ENCODE data around the gene STEEP1. TPM values are rescaled to one million over a fixed set of nuclear protein-coding genes. Genes with fewer than 3 reads are reported as not detected.
A peak's percentile ranks its signal among the peaks of the same experiment; 100 is the strongest.

Gene STEEP1
- total and polyA plus RNA-seq, 2 of the 13 experiments (the other 11 are each of a cell fraction or from before 2014, with no cell fraction given), result 7.7 to 23.1 TPM

- TF ChIP-seq PBX3 (CRISPR knock-in tag; IDR thresholded peaks at IDR 0.05; ENCODE audit: borderline replicate concordance) (no peak), SAP130 (CRISPR knock-in tag; IDR thresholded peaks at IDR 0.05; ENCODE audit: low read depth) (0 out of 2 replicates have a peak, but pooled peaks have one; percentile 17), AKNA (CRISPR knock-in tag; IDR thresholded peaks at IDR 0.05; ENCODE audit: borderline replicate concordance) (no peak), ZHX1 (CRISPR knock-in tag; IDR thresholded peaks at IDR 0.05; ENCODE audit: low read depth) (no peak), SRSF1 (optimal IDR thresholded peaks at IDR 0.05; ENCODE audit: low read depth, low read length) (no peak), CTCF (CRISPR knock-in tag; IDR thresholded peaks at IDR 0.05) (peak; percentile 93), RELA (CRISPR knock-in tag; IDR thresholded peaks at IDR 0.05) (no peak), GTF2F1 (IDR thresholded peaks at IDR 0.05; ENCODE audit: low read length) (no peak), ZFP41 (CRISPR knock-in tag; IDR thresholded peaks at IDR 0.05; ENCODE audit: borderline replicate concordance) (no peak), ZNF121 (CRISPR knock-in tag; IDR thresholded peaks at IDR 0.05) (0 out of 2 replicates have a peak, but pooled peaks have one; percentile 11), SETDB1 (CRISPR knock-in tag; IDR thresholded peaks at IDR 0.05; ENCODE audit: borderline replicate concordance) (no peak), KMT2B (CRISPR knock-in tag; IDR thresholded peaks at IDR 0.05) (no peak), ZNF280D (CRISPR knock-in tag; IDR thresholded peaks at IDR 0.05) (no peak), CBX2 (IDR thresholded peaks at IDR 0.05; ENCODE audit: low read depth, low read length) (no peak), CBX2 (CRISPR knock-in tag; IDR thresholded peaks at IDR 0.05; ENCODE audit: low read depth) (no peak)
These were observed 52.9 kb downstream of the STEEP1 start (continued) for GRCh38 chrX:119512146-119512800.

All from HepG2 (cell line).